Mesendoderm (in vitro differentiated cells): Measurements from ENCODE around the gene CHMP6.

Source experiments
- DNase-seq: peaks from one replicate; pipeline ENCODE4 v3.0.0; 2013
- H2AK5ac ChIP-seq: 2 replicates; pipeline ENCODE4 v1.6.1; 2013; ENCODE audit warnings: low read length, inconsistent platforms
- H2BK120ac ChIP-seq: 2 replicates; pipeline ENCODE4 v1.6.1; 2013; ENCODE audit warnings: low read depth, mild to moderate bottlenecking, low read length, moderate library complexity, mixed read lengths
- H2BK15ac ChIP-seq: replicated peaks from 2 replicates; pipeline ENCODE4 v1.6.1; 2013; ENCODE audit warnings: low read depth, mild to moderate bottlenecking, moderate library complexity
- H2BK5ac ChIP-seq: 2 replicates; pipeline ENCODE4 v1.6.1; 2013; ENCODE audit warnings: low read length, inconsistent platforms
- H3K18ac ChIP-seq: 2 replicates; pipeline ENCODE4 v1.6.1; 2013; ENCODE audit warnings: mild to moderate bottlenecking, low read length, mixed read lengths
- H3K23ac ChIP-seq: one replicate; pipeline ENCODE4 v1.6.1; 2013; ENCODE audit warnings: low read length
- H3K27ac ChIP-seq: 2 replicates; pipeline ENCODE4 v1.5.1; 2013; ENCODE audit warnings: low read depth, mild to moderate bottlenecking, inconsistent platforms, low read length, moderate library complexity
- H3K27me3 ChIP-seq: 2 replicates; pipeline ENCODE4 v1.6.1; 2013; ENCODE audit warnings: low read length, control low read depth, mild to moderate bottlenecking, inconsistent platforms; ENCODE audit not compliant: insufficient read depth, poor library complexity
- H3K36me3 ChIP-seq: 2 replicates; pipeline ENCODE4 v1.6.1; 2013; ENCODE audit warnings: low read length, inconsistent platforms; ENCODE audit not compliant: control insufficient read depth, insufficient read depth
- H3K4ac ChIP-seq: one replicate; pipeline ENCODE4 v1.6.1; 2013; ENCODE audit warnings: low read depth, mild to moderate bottlenecking, low read length, moderate library complexity
- H3K4me1 ChIP-seq: 2 replicates; pipeline ENCODE4 v1.6.1; 2013; ENCODE audit warnings: low read depth, low read length, inconsistent platforms; ENCODE audit not compliant: control insufficient read depth
- H3K4me2 ChIP-seq: 2 replicates; pipeline ENCODE4 v1.6.1; 2013; ENCODE audit warnings: low read length
- H3K4me3 ChIP-seq: 2 replicates; pipeline ENCODE4 v1.5.1; 2013; ENCODE audit warnings: mild to moderate bottlenecking, low read length
- H3K56ac ChIP-seq: one replicate; pipeline ENCODE4 v1.6.1; 2013; ENCODE audit warnings: low read length
- H3K79me1 ChIP-seq: 2 replicates; pipeline ENCODE4 v1.6.1; 2013; ENCODE audit warnings: low read length, inconsistent platforms
- H3K79me2 ChIP-seq: 2 replicates; pipeline ENCODE4 v1.6.1; 2013; ENCODE audit warnings: mild to moderate bottlenecking, low read length; ENCODE audit not compliant: control insufficient read depth, insufficient read depth
- H3K9ac ChIP-seq: 2 replicates; pipeline ENCODE4 v1.6.1; 2013; ENCODE audit warnings: low read length, inconsistent platforms
- H4K5ac ChIP-seq: one replicate; pipeline ENCODE4 v1.6.1; 2013; ENCODE audit warnings: low read length
- H4K8ac ChIP-seq: one replicate; pipeline ENCODE4 v1.6.1; 2013; ENCODE audit warnings: low read depth, mild to moderate bottlenecking, control low read depth, low read length, moderate library complexity
- WGBS: extraction: QIAGEN DNeasy Blood & Tissue Kit; methylation state at CpG from one replicate; pipeline ENCODE4 v1.1.7; 2013; ENCODE audit warnings: low lambda C conversion rate, missing lambda C conversion rate; ENCODE audit not compliant: insufficient coverage; ENCODE audit errors: extremely low coverage; 5-methylcytosine and 5-hydroxymethylcytosine counted together

CHMP6 gene

DNA sequence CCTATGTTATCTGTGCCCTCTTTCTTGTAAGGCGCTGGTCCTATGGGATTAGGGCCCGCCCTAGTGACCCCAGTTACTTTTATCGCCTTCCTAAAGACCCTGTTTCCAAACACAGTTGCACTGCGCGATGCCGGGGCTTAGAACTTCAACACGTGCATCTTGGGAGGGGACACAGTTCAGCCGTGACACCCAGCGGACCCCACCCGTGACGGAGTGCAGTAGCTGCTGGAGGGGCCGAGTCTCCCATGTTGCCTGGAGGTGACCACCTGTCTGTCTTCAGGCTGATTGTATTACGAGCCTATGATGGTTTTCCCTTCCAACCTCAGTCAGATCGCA, 52.8 kb downstream of the CHMP6 start:
- H3K18ac ChIP-seq: no peak overlapping the region
- H3K27me3 ChIP-seq: no peaks in the 10 kb centered on the region
- H3K79me2 ChIP-seq: no peaks in the 10 kb centered on the region
- DNase-seq: no peak
- no peak overlapping the region for H3K4me2 ChIP-seq
- no peak overlapping the region for H3K4ac ChIP-seq
- H2BK120ac ChIP-seq: no peak overlapping the region
- no peak overlapping the region for H2AK5ac ChIP-seq
- H3K56ac ChIP-seq: peak overlapping the region; percentile 34
- H4K8ac ChIP-seq: no peak overlapping the region
- no peaks in the 10 kb centered on the region for H3K36me3 ChIP-seq
- H2BK5ac ChIP-seq: no peak overlapping the region
- no peak overlapping the region for H4K5ac ChIP-seq
- H3K23ac ChIP-seq: no peak overlapping the region
- no peak overlapping the region for H3K27ac ChIP-seq
- no peaks in the 10 kb centered on the region for H3K4me1 ChIP-seq
- WGBS: no CpG with 5 or more reads among the region's 14 CpGs
- H3K9ac ChIP-seq: no peak overlapping the region
- no peak overlapping the region for H2BK15ac ChIP-seq
- H3K79me1 ChIP-seq: peaks cover 10% of the 10 kb centered on the region
- H3K4me3 ChIP-seq: no peak overlapping the region

DNA sequence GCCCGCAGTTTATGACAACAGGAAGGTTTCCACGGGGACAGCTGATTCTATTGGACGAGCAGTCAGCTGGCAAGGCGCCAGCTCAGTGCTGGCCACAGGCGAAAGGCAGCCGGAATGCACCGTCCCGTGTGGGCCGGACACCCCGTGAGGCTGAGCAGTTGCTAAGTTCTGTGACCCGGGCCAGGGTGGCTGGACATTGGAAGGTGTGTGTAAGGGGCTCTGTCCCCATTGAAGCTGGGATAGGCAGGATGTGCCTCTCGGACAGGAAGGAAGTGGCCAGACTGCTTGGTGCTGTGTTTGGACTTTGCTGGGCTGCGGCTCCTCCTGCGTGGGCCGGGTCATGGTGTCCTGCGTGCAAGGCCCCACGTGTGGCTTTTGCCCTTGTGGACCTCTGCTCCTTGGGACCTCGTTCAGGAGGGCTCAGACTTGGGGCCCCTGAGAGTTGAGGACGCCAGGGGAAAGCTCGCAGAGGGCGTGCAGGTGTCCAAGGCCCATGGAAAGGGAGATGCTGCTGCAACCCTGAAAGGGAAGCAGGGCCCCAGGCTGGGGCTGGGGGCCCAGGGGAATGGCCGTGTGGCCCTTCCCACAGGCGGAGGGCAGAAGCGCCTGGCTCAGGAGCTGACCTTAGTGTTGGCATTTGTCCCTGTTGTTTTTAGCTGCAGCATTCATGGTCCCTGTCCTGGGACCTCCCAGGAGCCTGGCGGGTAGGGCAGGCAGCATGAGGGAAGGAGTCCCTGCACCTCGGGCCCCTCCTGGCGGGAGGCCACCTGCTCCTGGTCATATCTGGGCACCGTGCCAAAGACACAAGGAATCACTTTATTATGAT, 53.3 kb downstream of the CHMP6 start:
- Histone ChIP-seq H3K4me2 (no peak overlapping the region), H3K4me3 (no peak overlapping the region), H3K23ac (no peak overlapping the region), H3K4me1 (no peaks in the 10 kb centered on the region), H2BK5ac (no peak overlapping the region), H3K27me3 (no peaks in the 10 kb centered on the region), H3K79me1 (peaks cover 10% of the 10 kb centered on the region), H3K56ac (peak overlapping the region; percentile 34), H4K8ac (no peak overlapping the region), H3K9ac (no peak overlapping the region), H3K27ac (no peak overlapping the region), H2BK120ac (no peak overlapping the region), H3K36me3 (no peaks in the 10 kb centered on the region), H2AK5ac (no peak overlapping the region), H3K79me2 (no peaks in the 10 kb centered on the region), H2BK15ac (no peak overlapping the region), H3K4ac (no peak overlapping the region), H4K5ac (no peak overlapping the region), H3K18ac (no peak overlapping the region)
- no CpG with 5 or more reads among the region's 28 CpGs for WGBS
- DNase-seq: no peak

DNA sequence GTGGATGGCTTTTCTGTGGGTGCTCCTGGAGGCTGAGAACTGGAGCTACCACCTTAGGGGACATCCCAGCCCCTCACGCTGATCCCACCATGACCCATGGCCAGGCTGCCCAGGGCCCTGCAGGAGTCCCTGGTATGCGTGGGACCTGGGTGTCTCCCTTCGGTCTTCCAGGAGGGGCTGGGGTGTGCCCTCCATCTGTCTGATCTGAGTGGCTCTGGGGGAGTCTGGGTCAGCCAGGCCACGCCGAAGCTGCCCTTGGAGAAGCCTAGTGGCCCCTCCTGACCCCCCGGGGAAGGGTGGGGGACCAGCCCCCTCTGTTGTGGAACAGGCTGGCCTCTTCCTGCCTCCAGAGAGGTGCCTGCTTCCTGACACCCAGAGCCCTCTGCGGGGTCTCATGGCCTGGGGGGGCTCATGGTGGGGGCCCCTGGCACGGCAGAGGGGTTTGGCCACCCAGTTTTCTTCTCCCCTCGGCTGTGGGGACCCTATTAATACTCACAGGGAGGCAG, 54.0 kb downstream of the CHMP6 start:
- Histone ChIP-seq H3K18ac (no peak overlapping the region), H3K79me2 (no peaks in the 10 kb centered on the region), H3K56ac (no peak overlapping the region), H3K23ac (no peak overlapping the region), H3K79me1 (peaks cover 12% of the 10 kb centered on the region), H2AK5ac (no peak overlapping the region), H3K4me3 (no peak overlapping the region), H2BK120ac (no peak overlapping the region), H3K4me1 (no peaks in the 10 kb centered on the region), H2BK5ac (no peak overlapping the region), H4K5ac (no peak overlapping the region), H3K9ac (no peak overlapping the region), H4K8ac (no peak overlapping the region), H3K27me3 (no peaks in the 10 kb centered on the region), H2BK15ac (no peak overlapping the region), H3K27ac (no peak overlapping the region), H3K4me2 (no peak overlapping the region), H3K4ac (no peak overlapping the region), H3K36me3 (no peaks in the 10 kb centered on the region)
- no peak for DNase-seq
- WGBS: no CpG with 5 or more reads among the region's 9 CpGs

DNA sequence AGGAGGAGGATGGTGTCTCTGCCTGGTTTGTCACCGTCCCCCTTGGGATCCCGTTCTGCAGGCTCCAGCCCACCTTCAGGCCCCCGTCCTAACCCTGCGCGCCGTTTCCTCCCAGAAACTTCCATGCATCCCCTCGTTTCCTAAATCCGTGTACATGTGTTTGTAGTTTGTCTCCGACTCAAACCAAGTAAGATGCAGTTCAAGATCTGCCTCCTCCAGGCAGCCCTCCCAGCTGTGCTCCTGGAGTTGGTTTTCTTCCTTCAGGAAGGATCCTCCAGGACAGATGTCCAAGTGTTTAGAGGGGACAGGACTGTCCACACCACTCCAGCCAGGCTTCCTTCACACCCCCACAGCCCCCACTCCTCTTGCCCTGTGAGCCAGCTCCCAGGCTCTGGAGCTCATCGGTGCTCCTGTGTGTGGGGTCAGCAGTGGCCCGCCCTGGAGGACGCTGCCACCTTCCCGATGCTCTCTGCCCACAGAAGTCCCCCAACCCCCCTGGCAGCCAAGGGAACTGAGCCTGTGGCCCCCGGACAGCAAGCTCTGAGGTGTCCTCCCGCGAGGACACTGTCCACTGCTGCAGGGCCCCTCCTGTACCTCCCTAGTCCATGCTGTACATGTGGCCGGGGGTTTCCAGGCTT, 54.6 kb downstream of the CHMP6 start:
- no peak for DNase-seq
- Histone ChIP-seq H3K4me2 (no peak overlapping the region), H3K27me3 (no peaks in the 10 kb centered on the region), H3K4ac (no peak overlapping the region), H2BK15ac (no peak overlapping the region), H4K5ac (no peak overlapping the region), H3K4me3 (no peak overlapping the region), H2AK5ac (no peak overlapping the region), H4K8ac (no peak overlapping the region), H3K27ac (no peak overlapping the region), H3K36me3 (no peaks in the 10 kb centered on the region), H3K4me1 (no peaks in the 10 kb centered on the region), H3K79me2 (no peaks in the 10 kb centered on the region), H2BK120ac (no peak overlapping the region), H3K56ac (no peak overlapping the region), H3K9ac (no peak overlapping the region), H3K79me1 (peaks cover 10% of the 10 kb centered on the region), H2BK5ac (no peak overlapping the region), H3K23ac (no peak overlapping the region), H3K18ac (no peak overlapping the region)
- WGBS: no CpG with 5 or more reads among the region's 17 CpGs

DNA sequence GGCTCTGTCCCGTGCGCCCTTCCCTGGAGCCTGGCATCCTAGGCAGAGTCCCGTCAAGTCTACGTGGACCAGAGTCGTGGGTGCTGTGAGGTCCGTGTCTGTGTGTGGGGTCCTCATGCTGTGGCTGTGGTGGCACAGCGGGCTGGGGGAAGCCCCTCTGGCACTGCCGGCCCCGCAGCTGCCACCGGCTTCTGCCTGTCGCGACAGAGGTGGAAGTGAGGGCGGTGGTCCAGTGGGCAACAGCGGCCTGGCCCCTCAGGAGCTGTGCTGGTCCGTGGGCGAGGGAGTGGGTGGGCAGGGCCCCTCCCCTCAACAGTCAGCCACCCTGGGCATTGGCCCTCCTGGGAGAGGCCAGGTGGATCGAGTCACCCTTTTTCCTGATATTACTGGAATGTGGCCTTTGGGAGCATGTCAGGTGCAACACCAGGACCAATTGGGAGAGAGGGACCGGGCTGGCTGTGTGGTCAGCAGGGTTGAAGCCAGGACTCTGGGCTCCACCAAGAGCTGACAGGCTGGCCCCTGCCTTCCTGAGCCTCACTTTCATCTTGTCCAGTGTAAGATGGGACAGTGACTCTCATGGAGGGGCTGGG, 55.2 kb downstream of the CHMP6 start:
- Histone ChIP-seq H2BK5ac (no peak overlapping the region), H3K9ac (no peak overlapping the region), H3K4ac (no peak overlapping the region), H3K4me3 (no peak overlapping the region), H3K79me2 (no peaks in the 10 kb centered on the region), H3K23ac (no peak overlapping the region), H4K8ac (no peak overlapping the region), H3K79me1 (peaks cover 10% of the 10 kb centered on the region), H2BK15ac (no peak overlapping the region), H3K27ac (no peak overlapping the region), H3K27me3 (no peaks in the 10 kb centered on the region), H3K18ac (no peak overlapping the region), H3K4me1 (no peaks in the 10 kb centered on the region), H3K36me3 (no peaks in the 10 kb centered on the region), H3K56ac (no peak overlapping the region), H3K4me2 (no peak overlapping the region), H2BK120ac (no peak overlapping the region), H2AK5ac (no peak overlapping the region), H4K5ac (no peak overlapping the region)
- no CpG with 5 or more reads among the region's 18 CpGs for WGBS
- no peak for DNase-seq
